ENCODE measurements around the gene SH3D19.

SH3D19 gene

GRCh38 chr4:151165205-151166000 lies 160.0 kb downstream of the SH3D19 start:
- Histone ChIP-seq H3K9ac (ENCODE audit: low read depth, low read length) (no peak overlapping the region), H3K27ac (ENCODE audit: low read length) (no peak overlapping the region), H3K36me3 (ENCODE audit: insufficient read depth, low read length) (no peaks in the 10 kb centered on the region), H3K4me3 (ENCODE audit: low read depth in 1 of 2, low read length in 2 of 2) (no peak overlapping the region), H2AFZ (ENCODE audit: low read depth, low read length) (no peak overlapping the region), H3K79me2 (ENCODE audit: insufficient read depth, low read length) (no peaks in the 10 kb centered on the region), H3K4me2 (ENCODE audit: insufficient read depth, low read length) (no peak overlapping the region), H3K27me3 (ENCODE audit: insufficient read depth, low read length, poor library complexity) (no peaks in the 10 kb centered on the region), H3K9me3 (ENCODE audit: insufficient read depth, low read length, severe bottlenecking) (no peaks in the 10 kb centered on the region), H4K20me1 (ENCODE audit: insufficient read depth, low read length) (no peaks in the 10 kb centered on the region), H3K4me1 (ENCODE audit: insufficient read depth, low read length) (no peaks in the 10 kb centered on the region)
- TF ChIP-seq, protein P1, sequence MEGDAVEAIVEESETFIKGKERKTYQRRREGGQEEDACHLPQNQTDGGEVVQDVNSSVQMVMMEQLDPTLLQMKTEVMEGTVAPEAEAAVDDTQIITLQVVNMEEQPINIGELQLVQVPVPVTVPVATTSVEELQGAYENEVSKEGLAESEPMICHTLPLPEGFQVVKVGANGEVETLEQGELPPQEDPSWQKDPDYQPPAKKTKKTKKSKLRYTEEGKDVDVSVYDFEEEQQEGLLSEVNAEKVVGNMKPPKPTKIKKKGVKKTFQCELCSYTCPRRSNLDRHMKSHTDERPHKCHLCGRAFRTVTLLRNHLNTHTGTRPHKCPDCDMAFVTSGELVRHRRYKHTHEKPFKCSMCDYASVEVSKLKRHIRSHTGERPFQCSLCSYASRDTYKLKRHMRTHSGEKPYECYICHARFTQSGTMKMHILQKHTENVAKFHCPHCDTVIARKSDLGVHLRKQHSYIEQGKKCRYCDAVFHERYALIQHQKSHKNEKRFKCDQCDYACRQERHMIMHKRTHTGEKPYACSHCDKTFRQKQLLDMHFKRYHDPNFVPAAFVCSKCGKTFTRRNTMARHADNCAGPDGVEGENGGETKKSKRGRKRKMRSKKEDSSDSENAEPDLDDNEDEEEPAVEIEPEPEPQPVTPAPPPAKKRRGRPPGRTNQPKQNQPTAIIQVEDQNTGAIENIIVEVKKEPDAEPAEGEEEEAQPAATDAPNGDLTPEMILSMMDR (IDR thresholded peaks at IDR 0.05; ENCODE audit: borderline replicate concordance, extremely low read depth, low read length, poor library complexity, severe bottlenecking), result no peak
- no peak for TF ChIP-seq EZH2 (IDR thresholded peaks at IDR 0.05; ENCODE audit: borderline replicate concordance, low read depth, low read length, severe bottlenecking)
- ATAC-seq (ENCODE audit: insufficient read depth, low read depth) (no peak), DNase-seq (no peak)

DNA sequence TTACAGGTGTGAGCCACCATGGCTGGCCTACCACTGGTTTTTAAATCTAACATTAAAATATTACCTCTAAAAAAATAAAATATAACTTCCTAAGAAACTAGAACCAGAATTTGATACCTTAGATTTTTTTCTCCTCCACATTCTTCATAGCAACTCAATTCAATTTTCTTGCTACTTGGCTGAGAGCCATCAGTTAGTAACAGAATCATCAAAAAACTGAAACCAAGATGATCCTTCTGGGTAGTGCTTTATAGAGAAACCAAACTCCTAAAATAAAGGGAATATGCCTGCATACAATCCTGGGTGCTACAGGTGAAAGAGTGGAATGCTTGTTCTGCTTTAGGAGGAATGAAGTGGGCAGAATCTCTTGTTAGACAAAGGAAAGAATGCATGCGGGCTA lies 161.6 kb downstream of the SH3D19 start:
- TF ChIP-seq EZH2 (IDR thresholded peaks at IDR 0.05; ENCODE audit: borderline replicate concordance, low read depth, low read length, severe bottlenecking), result no peak
- TF ChIP-seq, protein P1 (IDR thresholded peaks at IDR 0.05; ENCODE audit: borderline replicate concordance, extremely low read depth, low read length, poor library complexity, severe bottlenecking), result no peak
- H3K79me2 ChIP-seq (ENCODE audit: insufficient read depth, low read length), result no peaks in the 10 kb centered on the region
- H3K27ac ChIP-seq (ENCODE audit: low read length), result no peak overlapping the region
- no peak overlapping the region for H3K4me2 ChIP-seq (ENCODE audit: insufficient read depth, low read length)
- ATAC-seq (ENCODE audit: insufficient read depth, low read depth) (no peak), DNase-seq (no peak)
- no peak overlapping the region for H3K9ac ChIP-seq (ENCODE audit: low read depth, low read length)
- H3K4me1 ChIP-seq (ENCODE audit: insufficient read depth, low read length), result no peaks in the 10 kb centered on the region
- H3K4me3 ChIP-seq (ENCODE audit: low read depth in 1 of 2, low read length in 2 of 2), result no peak overlapping the region
- no peaks in the 10 kb centered on the region for H3K36me3 ChIP-seq (ENCODE audit: insufficient read depth, low read length)
- H4K20me1 ChIP-seq (ENCODE audit: insufficient read depth, low read length), result no peaks in the 10 kb centered on the region
- no peak overlapping the region for H2AFZ ChIP-seq (ENCODE audit: low read depth, low read length)
- H3K9me3 ChIP-seq (ENCODE audit: insufficient read depth, low read length, severe bottlenecking), result no peaks in the 10 kb centered on the region
- H3K27me3 ChIP-seq (ENCODE audit: insufficient read depth, low read length, poor library complexity), result no peaks in the 10 kb centered on the region

DNA sequence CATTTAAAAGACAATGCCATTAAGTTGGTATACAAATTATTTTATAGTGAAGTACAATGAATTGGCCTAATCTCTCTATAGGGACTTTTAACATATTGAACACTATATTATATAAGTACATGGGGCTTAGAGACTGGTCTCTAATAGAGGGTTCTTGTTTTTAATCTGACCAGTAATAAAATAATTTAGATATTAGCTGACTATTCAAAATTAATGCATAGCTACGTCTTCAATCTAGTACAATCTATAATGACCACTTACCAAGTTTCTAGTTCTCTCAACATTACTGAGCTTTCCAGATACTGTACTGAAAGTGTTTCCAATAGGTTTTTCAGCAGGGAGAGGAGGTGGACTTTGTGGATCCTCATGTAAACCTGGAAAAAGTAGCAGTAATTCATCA lies 166.4 kb downstream of the SH3D19 start:
- Histone ChIP-seq H4K20me1 (ENCODE audit: insufficient read depth, low read length) (no peaks in the 10 kb centered on the region), H3K27me3 (ENCODE audit: insufficient read depth, low read length, poor library complexity) (no peaks in the 10 kb centered on the region), H3K4me2 (ENCODE audit: insufficient read depth, low read length) (no peak overlapping the region), H3K36me3 (ENCODE audit: insufficient read depth, low read length) (no peaks in the 10 kb centered on the region), H3K4me1 (ENCODE audit: insufficient read depth, low read length) (no peaks in the 10 kb centered on the region), H3K9me3 (ENCODE audit: insufficient read depth, low read length, severe bottlenecking) (no peaks in the 10 kb centered on the region), H3K9ac (ENCODE audit: low read depth, low read length) (no peak overlapping the region), H3K27ac (ENCODE audit: low read length) (no peak overlapping the region), H2AFZ (ENCODE audit: low read depth, low read length) (no peak overlapping the region), H3K79me2 (ENCODE audit: insufficient read depth, low read length) (no peaks in the 10 kb centered on the region), H3K4me3 (ENCODE audit: low read depth in 1 of 2, low read length in 2 of 2) (no peak overlapping the region)
- TF ChIP-seq EZH2 (IDR thresholded peaks at IDR 0.05; ENCODE audit: borderline replicate concordance, low read depth, low read length, severe bottlenecking), result no peak
- TF ChIP-seq, protein P1 (IDR thresholded peaks at IDR 0.05; ENCODE audit: borderline replicate concordance, extremely low read depth, low read length, poor library complexity, severe bottlenecking), result no peak
- DNase-seq, result no peak
- no peak for ATAC-seq (ENCODE audit: insufficient read depth, low read depth)
